Stimulated activated CD4-positive, alpha-beta T cell treated with anti-CD3 and anti-CD28 coated beads, TNF-alpha, amount 100 ng/mL, for 24 hours (primary cell): ENCODE results near the gene SLC41A1.
"Not testable (repeated sequence)": the region's sequence is repeated elsewhere in the genome, so short reads cannot be mapped to it uniquely, and the experiment has no call there.

ENCODE experiments used
- DNase-seq, 3 experiments: peaks; one replicate each; pipeline ENCODE4 v3.0.0-alpha.2; 2020; ENCODE audit warnings: low read depth in 3 of 3

SLC41A1 gene

DNA sequence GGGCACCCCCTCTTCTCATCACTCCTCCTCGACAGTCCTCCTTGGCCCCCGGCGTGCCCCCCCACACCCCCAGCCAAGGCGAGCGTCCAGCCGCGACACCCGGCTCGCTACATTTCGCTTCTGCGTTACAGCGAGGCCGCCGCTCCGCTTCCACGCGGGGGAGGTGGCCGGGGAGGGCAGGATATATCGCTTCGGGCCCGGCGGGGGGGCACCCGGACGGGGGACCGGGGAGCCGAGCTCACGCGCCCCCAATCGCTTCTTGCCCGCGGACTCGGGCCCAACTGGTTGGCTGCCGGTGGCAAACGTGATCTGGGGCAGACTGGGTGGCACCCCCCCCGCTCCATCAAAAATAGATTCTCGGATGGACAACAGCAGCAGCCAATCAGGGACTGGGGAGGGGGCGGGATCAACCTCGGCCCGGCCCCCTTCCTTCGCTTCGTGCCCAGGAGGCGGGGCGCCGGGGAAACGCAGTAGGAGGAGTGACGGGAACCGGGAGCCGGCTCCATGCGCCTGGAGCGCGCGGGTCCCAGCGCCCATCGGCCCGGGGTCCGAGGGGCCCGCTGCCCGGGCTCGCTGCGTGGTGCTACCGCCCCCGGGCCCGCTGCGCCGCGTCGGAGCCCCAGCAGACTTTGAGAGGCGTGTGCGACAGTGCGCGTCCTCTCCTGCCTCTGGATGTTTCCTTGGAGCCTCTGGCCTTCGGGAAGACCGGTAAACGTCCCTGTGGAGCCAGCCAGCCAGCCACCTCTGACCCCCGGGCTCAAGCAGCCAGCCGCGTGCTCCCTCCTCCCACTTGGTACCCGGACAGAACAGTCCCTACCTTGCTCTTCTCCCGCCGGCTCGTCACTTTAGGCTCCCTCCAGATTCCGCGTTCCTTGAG is at the start of gene SLC41A1:
SLC41A1 (minus strand) TSS at position 321 of the 877 bp plus-strand sequence. CDS start 2,757 bp downstream, outside the sequence.
- peak; percentile 76 to 89 (median 78) for DNase-seq

DNA sequence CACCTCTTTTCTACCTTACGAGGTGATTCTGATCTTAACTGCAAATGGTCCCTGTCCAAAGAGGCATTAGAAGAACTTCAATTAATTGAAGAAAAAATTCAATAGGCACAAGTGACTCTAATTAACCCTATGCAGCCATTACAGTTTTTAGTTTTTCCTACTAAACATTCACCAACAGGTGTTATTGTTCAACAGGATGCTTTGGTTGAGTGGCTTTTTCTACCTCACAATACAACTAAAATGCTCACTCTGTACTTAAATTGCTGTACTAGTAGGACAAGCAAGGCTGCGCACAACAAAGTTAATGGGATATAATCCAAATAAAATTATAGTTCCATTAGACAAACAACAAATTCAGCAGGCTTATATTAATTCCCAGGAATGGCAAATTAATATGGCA is 48.5 kb upstream of the SLC41A1 start:
- no peak for DNase-seq

DNA sequence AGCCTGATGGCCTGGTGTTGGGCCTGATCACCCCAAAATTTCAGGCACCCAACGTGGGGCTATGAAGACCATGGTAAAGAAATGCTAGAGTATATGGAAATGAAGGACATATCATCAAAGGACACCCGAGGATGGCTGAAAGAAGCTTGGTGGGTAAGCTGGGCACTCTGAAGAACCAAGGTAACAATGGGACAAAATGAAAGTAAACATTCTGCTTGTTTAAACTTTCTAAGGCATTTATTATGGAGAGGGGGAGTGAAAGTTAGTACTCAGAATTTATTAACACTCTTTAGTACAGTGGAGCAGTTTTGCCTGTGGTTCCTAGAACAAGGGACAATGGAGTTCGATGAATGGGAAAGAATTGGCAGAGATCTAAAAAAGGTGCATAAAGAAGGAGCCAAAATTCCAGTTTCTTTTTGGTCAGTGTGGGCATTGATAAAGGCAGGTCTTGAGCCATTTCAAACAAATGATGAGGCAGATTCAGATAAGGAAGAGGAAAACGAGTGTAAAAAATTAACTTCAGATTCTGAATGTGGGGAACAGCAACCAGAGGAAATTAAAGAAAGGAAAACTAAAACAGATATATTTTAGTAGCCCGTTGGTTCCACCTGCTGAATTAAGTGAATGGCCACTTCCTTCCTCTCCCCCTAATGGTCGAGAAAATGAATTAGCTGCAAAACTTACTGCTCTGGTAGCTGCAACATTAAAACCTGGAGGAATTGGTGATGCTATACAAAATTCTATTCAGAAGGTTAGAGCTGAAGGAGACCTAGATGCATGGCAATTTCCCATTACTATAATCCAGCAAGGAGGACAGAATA is 45.4 kb upstream of the SLC41A1 start:
- no peak for DNase-seq

DNA sequence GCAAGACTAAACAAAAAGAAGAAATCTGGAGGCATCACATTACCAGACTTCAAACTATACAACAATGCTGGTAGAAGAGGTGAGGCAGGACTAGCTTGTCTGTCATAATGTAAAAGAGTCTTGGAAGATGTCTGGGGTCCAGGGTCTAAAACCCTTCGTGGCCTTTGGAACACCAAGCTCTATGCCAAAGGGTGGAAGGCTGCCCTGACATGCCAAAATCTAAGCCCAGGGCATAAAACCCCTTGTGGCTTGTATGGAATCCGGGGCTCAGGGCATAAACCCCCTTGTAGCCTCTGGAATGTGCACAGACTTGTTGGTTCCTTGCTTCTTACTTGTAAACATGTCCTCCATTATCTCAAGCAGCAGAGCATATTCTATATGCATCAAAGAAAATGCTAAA is 44.5 kb upstream of the SLC41A1 start:
- not testable (repeated sequence) for DNase-seq

DNA sequence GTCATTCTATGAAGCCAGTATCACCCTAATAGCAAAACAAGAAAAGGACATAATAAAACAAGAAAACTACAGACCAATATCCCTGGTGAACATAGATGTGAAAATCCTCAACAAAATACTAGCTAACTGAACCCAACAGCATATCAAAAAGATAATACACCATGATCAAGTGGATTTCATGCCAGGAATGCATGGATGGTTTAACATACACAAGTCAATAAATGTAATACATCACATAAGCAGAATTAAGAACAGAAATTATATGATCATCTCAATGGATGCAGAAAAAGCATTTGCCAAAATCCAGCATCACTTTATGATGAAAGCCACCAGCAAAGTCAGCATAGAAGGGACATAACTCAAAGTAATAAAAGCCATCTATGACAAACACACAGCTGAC is 43.4 kb upstream of the SLC41A1 start:
- no peak for DNase-seq

DNA sequence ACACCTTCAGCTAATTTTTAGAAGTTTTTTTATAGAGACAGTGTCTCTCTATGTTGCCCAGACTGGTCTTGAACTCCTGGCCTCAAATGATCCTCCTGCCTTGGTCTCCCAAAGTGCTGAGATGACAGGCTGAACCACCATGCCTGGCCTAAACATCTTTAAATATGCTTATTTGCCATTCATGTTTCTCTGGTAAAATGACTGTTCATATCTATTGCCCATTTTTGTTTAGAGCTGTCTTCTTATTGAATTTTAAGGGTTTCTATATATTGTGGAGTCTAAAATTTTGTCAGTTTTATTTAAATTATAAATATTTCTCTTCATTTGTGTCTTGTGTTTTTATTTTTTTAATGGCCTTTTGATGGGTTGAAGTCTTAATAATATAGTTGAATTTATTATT is 40.0 kb upstream of the SLC41A1 start:
- DNase-seq, result no peak

DNA sequence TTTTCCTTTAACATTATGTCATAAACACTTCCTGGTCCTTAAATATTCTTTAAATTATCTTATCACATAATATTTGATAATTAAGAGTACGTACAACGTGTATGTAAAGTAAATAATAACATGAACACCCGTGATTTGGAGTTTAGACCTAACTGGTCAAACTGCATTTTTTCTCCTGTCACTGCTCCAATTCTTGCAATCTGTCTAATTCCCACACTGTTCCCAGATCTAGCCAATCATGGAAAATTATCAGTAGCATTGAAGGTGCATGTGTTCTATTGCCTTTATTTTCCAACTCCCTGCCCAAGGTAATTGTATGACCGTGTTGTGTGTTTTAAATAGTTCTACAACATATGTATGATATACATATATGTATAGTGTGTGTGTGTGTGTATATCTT is 39.0 kb upstream of the SLC41A1 start:
- no peak for DNase-seq

DNA sequence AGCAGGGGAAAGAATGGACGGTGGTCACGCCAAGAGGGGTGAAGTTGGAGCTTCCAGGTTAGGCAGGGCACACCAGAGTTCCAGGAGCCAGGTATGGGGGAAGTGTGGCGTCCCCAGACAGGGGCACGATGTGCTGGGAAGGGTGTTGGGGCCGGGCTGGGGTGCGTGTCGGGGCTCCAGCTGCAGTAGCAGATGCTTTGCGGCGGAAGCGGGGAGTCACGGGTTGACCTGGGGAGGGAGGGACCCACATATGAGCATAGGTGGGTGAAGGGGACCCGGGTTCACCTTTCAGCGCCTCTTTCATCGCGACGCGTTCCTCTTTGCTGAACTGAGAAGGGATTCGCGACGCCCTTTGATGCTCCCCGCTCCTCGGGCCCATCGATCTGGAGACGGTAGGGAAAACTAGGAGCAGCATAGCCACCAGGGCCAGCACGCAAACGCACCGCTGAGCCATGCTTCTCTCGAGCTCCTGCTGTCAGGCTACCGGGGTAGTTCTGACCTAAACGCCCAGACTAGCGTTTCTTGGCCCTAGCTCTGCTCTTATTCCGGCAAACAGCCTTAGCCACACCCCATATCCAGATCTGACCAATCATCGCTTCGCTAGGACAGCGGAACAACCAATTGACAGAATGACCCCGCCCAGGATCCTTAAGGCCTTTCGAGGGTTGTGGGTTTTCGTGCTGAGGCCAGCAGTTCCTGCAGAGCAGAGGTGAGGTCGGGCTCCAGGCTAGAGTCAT is 36.8 kb upstream of the SLC41A1 start, which contains the start of gene PM20D1:
PM20D1 (minus strand) TSS at position 514 of the 737 bp plus-strand sequence; CDS start at position 454, 60 bp downstream.
- DNase-seq, result peak; percentile 40 to 69 (median 63)

DNA sequence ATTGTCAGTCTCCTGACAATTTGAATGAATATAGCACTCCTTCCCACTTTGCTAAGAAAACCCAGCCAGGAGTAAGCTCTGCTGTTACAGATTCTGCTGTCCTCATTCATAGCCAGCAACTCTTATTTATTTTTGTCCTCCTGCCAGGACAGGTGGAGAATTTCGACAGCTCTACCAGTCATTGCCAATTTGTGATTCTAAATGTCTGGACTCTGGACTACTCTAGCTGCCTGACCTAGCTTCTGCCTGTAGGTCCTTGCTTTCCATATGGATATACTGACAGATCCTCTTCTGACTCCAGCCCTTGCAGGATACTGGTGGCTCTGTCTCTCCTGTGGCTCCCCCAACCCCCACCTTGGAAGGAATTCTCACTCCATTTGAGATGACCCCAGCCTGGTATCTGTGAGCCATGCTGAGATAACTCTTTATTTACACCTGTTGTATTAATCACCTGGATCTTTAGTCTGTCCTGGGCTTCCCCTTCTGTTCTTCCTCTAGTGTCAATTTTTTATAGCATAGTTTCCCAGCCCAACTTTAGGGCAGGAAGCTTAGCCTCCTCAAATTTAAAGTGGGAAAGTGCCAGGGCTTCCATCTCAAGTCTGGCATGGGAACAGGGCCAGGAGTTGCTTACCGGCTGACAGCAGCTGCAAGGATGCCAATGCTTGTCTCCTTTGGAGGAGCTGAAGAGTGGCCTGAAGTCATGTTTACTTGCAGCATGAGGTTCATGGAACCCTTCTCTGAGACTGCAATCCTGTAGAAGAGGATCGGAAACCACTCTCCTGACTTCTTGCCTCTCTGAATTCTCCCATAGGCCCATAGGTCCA is 30.2 kb upstream of the SLC41A1 start:
- DNase-seq, result no peak

DNA sequence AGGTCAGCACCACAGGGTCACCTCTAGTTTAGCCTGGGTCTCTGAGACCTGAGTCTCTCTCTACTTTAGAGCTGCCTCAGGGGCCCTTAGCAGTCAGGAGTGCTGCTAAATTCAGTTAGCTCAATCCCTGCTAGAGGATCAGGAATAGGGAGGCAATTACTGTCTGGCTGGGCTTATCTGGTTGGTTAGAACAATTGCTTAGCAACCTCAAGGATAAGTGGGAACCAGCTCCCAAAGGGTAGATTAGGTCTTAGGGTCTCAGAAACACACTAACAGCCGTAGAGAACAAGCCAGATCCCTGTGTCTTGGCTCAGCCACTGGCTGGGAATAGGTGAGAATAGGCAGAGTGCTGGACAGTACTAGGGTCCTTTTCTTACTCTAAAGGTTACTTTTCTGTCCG is 29.2 kb upstream of the SLC41A1 start:
- no peak for DNase-seq

DNA sequence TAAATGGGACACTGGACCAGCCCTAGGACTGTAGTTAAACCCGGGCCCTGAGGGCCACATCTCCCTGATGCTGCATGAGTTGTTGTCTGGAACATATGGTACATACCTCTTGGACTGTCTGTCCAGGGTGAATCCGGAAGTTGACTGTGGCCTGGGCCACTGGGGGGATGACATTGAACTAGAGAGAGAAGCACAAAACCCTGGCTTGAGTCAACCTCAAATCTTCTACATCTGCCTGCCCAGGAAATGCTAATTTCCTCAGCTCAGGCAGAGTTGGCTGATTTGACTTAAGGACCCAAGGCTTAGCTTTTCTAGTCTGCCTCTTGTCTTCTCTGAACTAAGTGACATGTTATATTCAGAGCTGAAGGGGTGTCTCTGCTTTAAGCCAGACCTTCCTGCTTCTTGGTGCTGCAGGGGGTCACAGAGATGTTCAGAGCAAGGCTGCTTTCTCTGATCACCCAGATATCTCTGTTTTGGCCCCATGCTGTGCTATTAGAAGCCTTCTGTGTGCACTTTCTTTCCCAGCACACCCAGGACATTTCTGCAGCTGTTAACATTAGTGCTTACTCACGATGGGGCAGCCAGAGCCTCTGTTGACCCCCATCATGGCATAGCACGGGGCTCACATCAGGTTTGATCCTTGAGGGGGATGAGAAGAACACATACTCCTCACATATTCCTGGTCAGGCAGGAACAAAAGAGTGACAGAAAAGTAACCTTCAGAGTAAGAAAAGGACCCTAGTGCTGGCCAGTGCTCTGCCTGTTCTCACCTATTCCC is 27.3 kb upstream of the SLC41A1 start:
- no peak for DNase-seq

DNA sequence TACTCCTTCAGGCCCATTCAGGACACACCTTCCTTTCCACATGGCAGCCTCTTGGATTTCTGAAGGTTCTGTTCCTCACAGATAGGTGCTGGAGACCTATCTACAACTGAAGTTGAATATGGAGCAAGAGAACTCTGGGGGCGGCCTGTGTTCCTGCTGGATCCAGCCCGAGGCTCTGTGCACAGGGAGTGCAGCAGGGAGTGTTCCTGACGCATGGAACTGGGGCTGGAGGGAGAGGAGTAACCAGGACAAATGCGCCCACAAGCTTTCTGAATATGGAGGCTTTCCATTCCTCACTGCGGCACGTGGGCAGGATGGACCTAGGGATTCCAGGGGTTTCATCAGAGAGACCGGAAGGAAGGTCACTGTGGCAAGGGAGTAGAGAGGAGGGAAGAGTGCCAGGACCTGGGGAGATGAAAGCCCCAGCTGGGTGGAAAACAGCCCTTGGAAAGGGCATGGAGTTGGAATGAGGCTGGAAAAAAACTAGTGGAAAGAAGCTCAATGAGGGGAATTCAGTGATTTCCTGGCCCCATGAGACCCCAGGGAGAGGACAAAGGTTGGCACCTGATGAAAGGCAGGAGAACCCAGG is 24.5 kb upstream of the SLC41A1 start:
- DNase-seq, result no peak

DNA sequence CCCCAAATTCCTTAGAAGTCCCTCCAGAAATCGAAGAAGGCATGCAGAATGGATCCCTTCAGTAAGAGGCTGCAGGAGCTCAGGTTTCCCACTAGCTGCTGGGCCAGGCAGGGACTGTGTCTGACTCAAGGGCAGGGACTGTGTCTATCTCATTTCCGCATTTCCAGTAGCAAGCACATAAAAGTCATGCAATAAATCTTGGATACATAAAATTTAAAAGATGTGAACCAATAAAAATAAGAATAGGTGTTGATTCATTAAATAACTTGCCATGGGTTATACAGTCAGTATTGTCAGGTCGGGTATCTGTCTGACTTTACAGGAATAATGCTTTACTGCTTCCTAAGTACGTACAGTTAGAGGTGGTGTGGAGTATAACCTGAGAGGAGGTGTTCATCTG is 21.8 kb upstream of the SLC41A1 start:
- DNase-seq, result no peak

DNA sequence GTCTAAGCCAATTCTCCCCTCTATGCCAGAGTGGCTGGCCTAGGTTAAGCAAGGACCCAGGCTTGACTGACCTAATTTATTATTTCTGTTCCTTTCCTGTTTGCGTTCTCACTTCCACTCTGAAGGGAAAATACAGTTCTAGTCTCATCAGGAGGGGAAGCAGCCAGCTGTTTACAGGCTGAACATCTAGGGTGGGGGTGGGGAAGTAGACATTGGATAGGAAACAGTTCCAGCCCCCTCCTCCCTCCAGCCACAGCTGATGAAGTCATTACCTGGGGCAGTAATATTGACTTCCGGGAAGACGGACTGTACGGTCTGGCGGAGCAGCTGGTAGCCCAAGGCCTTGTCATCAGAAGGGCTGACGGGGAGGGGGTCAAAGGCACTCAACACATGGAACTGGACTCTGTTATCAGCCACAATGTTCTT is 19.3 kb upstream of the SLC41A1 start:
- no peak for DNase-seq

DNA sequence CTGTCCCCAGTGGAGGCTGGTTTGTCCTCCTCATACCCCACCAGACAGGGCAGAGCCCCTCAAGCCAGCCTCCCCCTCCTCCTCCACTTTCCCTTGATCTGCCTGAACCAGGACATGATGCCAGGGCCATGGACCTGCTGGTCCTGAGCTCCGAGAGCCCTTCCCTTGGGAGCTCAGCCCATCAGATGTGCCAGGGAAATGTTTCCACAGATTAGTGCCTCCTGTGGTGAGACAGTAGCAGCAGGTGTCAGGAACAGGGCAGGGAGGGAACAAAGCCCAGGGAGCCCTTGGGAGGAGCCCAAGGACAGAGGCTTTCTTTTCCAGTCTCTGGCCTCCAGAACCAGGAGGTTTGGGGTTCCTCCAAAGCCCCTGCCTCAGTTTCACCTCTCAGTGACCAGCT is 14.6 kb upstream of the SLC41A1 start:
- no peak for DNase-seq

DNA sequence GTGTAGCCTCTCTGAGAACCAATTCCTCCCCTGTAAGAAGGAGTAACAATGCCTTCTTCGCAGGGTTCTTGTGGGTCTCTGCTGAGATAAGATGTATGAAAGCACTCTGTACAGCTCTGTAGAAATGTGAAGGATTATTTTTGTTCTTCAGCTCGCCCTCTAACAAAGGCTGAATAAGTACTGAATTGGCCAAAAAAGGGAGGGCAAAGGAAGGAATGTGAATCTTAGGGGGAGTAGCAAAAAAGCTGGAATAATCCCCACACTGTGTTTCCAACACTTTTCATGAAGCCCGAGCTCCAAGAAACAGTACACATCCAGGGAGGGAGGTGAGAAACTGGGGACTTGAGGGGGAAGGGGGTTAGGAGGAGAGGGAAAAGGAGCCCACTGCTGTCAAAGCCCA is 14.0 kb upstream of the SLC41A1 start:
- no peak for DNase-seq

DNA sequence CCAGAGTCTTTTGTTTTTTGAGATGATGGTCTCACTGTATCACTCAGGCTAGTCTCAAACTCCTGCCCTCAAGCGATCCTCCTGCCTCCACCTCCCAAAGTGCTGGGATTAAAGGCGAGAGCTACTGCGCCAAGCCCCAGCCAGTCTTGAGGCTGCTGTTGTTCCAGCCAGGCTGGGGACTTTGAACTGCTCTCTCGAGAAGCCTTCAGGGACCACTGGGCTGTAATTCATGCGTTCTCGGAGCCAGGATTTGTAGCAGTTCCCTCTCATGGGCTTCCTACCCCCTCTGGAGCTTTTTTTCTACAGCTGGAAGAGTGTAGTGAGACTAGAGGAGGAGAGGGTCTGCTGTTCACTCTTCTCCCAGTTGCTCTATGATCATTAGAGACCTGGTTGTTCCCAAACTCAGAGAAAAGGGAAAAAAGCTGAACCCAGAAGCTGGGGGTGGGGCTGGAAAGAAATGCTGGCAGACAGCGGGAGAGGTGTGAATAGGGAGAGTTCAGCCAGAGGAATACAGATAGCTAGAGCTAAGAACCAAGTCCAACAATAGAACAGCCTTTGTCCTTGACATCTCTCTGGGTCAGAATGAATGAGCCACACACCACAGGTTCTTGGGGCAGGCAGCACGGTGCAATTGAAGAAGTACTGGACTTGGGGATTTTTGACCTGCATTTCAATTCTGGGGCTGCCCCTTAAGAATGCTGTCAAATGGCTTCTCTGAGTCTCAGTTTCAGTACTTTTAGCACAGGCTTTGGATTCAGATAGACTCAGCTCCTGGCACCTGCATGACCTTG is 13.2 kb upstream of the SLC41A1 start:
- DNase-seq, result no peak

DNA sequence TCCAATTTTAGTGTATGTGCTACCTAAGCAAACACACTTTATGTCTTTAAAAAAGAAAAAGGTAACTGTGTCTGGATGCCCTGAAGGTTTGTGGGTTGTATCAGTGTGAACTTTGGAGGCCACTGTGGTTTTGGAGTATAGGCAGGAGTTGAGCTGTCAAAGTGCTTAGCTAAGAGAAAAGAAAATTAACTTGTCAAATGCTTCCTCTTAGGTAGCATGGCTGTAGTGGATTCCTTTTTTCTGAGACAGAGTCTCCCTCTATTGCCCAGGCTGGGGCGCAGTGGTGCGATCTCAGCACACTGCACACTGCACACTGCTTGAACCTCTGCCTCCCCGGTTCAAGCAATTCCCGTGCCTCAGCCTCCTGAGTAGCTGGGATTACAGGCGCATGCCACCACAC is 11.2 kb upstream of the SLC41A1 start:
- no peak for DNase-seq

DNA sequence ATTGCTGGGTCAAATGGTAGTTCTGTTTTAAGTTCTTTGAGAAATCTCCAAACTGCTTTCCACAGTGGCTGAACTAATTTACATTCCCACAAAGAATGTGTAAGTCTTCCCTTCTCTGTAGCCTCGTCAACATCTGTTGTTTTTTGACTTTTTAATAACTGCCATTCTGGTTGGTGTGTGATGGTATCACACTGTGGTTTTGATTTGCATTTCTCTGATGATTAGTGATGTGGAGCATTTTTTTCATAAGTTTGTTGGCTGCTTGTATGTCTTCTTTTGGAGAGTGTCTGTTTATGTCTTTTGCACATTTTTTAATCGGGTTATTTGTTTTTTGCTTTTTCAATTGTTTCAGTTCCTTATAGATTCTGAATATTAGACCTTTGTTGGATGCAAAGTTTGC is 10.3 kb upstream of the SLC41A1 start:
- DNase-seq, result not testable (repeated sequence)
